Measurements from ENCODE around the gene NXN. TPM values are rescaled to one million over a fixed set of nuclear protein-coding genes. Genes with fewer than 3 reads are reported as not detected.

Gene NXN
- total RNA-seq, 1 donor from 2014 or later = 177 TPM

DNA sequence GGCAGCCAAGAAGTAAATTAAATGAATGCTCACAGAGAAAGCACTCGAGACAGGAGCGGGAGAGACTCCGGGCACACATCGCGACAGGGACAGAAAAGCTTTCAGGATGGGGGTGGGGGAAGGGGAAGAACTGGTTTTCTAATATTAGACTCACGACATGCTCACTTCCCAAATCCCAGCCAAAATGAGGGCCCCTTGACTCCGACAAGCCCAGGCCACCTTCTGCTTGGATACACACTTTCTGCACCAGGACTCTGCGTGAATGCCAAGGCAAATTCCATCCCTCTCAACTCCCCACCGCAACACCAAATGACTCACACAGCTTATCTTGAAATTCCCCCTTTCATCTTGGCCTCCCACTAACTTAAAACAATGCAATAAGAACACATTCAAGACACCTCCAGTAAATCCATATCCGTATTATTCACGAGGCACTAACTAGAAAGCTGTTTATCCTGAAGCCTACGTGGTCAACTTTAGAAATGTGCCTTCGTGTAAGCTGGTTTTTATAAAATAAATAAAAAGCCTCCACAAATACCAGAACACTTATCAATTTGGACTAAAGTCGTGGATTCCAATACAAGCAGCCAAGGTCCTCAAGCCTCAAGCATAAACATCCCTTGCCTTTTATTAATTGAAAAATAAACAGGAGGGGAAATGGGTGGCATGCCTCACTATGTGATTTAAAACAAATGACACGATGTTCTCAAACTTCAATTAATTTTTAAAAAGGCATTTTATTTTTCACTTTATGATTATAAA lies 46.1 kb downstream of the NXN start:
- peak overlapping the region; percentile 73 for H3K4me3 Mint-ChIP-seq (ENCODE audit: unreplicated experiment)
- peaks cover 36% of the 10 kb centered on the region for H3K4me1 Mint-ChIP-seq (ENCODE audit: low read depth, unreplicated experiment)
- DNase-seq = no peak
- peaks cover 2% of the 10 kb centered on the region for H3K27me3 Mint-ChIP-seq (ENCODE audit: unreplicated experiment)
- H3K9me3 Mint-ChIP-seq (ENCODE audit: unreplicated experiment) = peaks cover 6% of the 10 kb centered on the region
- H3K27ac Mint-ChIP-seq (ENCODE audit: unreplicated experiment) = peak overlapping the region; percentile 15
- TF ChIP-seq, protein P1, sequence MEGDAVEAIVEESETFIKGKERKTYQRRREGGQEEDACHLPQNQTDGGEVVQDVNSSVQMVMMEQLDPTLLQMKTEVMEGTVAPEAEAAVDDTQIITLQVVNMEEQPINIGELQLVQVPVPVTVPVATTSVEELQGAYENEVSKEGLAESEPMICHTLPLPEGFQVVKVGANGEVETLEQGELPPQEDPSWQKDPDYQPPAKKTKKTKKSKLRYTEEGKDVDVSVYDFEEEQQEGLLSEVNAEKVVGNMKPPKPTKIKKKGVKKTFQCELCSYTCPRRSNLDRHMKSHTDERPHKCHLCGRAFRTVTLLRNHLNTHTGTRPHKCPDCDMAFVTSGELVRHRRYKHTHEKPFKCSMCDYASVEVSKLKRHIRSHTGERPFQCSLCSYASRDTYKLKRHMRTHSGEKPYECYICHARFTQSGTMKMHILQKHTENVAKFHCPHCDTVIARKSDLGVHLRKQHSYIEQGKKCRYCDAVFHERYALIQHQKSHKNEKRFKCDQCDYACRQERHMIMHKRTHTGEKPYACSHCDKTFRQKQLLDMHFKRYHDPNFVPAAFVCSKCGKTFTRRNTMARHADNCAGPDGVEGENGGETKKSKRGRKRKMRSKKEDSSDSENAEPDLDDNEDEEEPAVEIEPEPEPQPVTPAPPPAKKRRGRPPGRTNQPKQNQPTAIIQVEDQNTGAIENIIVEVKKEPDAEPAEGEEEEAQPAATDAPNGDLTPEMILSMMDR (IDR thresholded peaks at IDR 0.05; ENCODE audit: partially characterized antibody, unreplicated experiment) = no peak
- no peaks in the 10 kb centered on the region for H3K36me3 Mint-ChIP-seq (ENCODE audit: unreplicated experiment)

DNA sequence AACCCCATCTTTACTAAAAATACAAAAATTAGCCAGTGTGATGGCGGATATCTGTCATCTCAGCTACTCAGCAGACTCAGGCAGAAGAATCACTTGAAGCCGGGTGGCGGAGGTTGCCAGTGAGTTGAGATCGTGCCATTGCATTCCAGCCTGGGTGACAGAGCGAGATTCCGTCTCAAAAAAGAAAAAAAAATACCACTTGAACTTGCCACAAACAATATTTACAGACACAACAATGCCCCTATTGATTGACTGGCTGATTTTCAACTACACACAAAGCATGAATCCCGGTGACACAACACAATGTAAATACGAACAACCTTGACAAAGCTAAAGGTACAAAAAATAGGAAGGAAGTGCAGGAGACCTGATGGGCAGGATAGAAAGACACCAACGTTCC lies 49.3 kb downstream of the NXN start:
- DNase-seq = no peak
- no peaks in the 10 kb centered on the region for H3K36me3 Mint-ChIP-seq (ENCODE audit: unreplicated experiment)
- H3K27ac Mint-ChIP-seq (ENCODE audit: unreplicated experiment) = no peak overlapping the region
- peaks cover 34% of the 10 kb centered on the region for H3K4me1 Mint-ChIP-seq (ENCODE audit: low read depth, unreplicated experiment)
- H3K4me3 Mint-ChIP-seq (ENCODE audit: unreplicated experiment) = no peak overlapping the region
- H3K27me3 Mint-ChIP-seq (ENCODE audit: unreplicated experiment) = peaks cover 12% of the 10 kb centered on the region
- TF ChIP-seq, protein P1 (IDR thresholded peaks at IDR 0.05; ENCODE audit: partially characterized antibody, unreplicated experiment) = no peak
- H3K9me3 Mint-ChIP-seq (ENCODE audit: unreplicated experiment) = peaks cover 10% of the 10 kb centered on the region

DNA sequence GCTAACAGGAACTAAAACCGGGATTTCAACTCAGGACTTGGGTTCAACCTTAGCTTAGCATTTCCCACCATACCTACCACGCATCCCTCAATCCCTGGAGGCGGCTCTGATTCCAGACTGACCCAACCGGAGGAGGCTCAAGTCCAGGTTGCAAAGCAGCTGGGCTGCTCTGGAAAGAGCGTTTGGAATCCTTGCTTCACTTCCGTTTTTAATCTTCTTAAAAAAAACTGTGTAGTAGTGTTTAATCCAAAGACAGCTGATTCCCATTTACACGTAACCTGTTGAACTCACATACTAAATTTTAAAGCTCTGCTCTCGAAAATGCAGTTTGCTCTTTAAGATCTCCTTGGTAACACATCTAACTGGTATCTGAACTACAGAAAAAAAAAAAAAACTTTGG lies 50.0 kb downstream of the NXN start:
- Mint-ChIP-seq H3K4me3 (ENCODE audit: unreplicated experiment) (no peak overlapping the region), H3K36me3 (ENCODE audit: unreplicated experiment) (no peaks in the 10 kb centered on the region)

DNA sequence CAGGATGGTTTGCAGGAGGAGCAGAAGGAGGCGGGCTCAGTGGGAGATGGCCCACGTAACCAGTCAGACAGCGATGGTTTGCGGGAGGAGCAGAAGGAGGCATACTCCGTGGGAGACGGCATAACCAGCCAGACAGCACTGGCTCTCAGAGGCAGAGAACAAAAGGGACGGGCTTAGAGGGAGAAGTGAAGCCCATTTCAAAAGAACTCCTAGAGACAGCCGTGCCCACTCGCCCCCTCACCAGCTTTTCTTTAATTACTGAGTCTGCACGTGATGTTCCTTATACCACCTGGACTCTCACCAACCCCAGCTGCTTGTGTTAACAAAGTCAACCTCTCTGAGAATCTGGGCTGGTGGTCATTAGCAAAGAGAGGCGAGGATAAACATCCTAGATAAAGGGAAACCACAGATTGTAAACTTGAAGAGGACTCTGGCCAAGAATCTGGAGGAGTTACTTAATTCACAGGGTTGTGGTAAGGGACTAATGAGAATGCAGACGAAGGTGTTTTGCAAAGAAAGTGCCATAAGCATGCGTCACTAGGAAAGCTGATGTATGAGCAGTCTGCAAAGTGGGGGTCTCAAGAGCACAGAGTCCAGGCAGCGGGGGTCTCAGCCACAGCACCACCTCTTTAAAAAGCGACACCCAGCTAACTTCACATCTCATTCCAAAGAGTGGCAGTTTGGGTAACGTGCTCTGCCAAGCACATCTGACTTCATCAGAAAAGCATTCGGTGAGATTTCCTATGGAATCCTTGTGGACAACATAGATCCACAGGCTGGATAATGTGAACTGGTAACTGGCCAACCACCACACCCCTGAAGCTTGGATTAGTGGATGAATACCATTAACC lies 51.7 kb downstream of the NXN start:
- TF ChIP-seq, protein P1 (IDR thresholded peaks at IDR 0.05; ENCODE audit: partially characterized antibody, unreplicated experiment) = no peak
- Mint-ChIP-seq H3K9me3 (ENCODE audit: unreplicated experiment) (peaks cover 11% of the 10 kb centered on the region), H3K4me3 (ENCODE audit: unreplicated experiment) (peak overlapping the region; percentile 15), H3K27ac (ENCODE audit: unreplicated experiment) (peak overlapping the region; percentile 86), H3K27me3 (ENCODE audit: unreplicated experiment) (peaks cover 12% of the 10 kb centered on the region), H3K4me1 (ENCODE audit: low read depth, unreplicated experiment) (peaks cover 28% of the 10 kb centered on the region), H3K36me3 (ENCODE audit: unreplicated experiment) (no peaks in the 10 kb centered on the region)
- DNase-seq = no peak

More for the DNA sequence above, 50.0 kb downstream of the NXN start:
- peaks cover 37% of the 10 kb centered on the region for H3K4me1 Mint-ChIP-seq (ENCODE audit: low read depth, unreplicated experiment)
- H3K27me3 Mint-ChIP-seq (ENCODE audit: unreplicated experiment) = peaks cover 12% of the 10 kb centered on the region
- peaks cover 12% of the 10 kb centered on the region for H3K9me3 Mint-ChIP-seq (ENCODE audit: unreplicated experiment)
- no peak overlapping the region for H3K27ac Mint-ChIP-seq (ENCODE audit: unreplicated experiment)
- TF ChIP-seq, protein P1 (IDR thresholded peaks at IDR 0.05; ENCODE audit: partially characterized antibody, unreplicated experiment) = no peak
- no peak for DNase-seq

Measured in glutamatergic neuron (in vitro differentiated cells).